Measurements from ENCODE around the gene MAGEA8. TPM values are rescaled to one million over a fixed set of nuclear protein-coding genes. Genes with fewer than 3 reads are reported as not detected.

The MAGEA8 gene
- total RNA-seq, 2 donors from 2014 or later, result not detected

DNA sequence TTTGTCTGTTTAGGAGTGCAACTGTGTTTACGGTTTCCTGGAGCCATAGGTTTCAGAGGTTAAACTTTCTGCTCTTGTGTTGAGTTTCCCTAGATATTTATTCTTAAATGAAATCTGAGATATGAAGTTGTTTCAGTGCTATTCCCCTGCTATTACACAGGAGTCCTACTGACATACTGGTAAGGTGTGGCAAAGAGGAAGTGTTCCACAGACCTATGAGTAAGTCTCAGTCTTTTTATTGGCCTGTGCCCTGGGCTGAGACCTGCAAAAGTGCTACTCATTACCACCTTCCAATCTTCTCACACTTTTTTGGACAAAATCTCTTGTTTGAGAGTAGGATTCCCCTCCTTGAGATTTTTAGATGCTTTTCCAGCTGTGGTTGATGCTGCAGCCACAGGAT, 35.6 kb upstream of the MAGEA8 start:
- no peaks in the 10 kb centered on the region for H3K36me3 ChIP-seq
- H3K9ac ChIP-seq (ENCODE audit: low read depth in 2 of 2, low read length in 2 of 2), result no peak overlapping the region
- H3K27ac ChIP-seq, result no peak overlapping the region
- no peak overlapping the region for H3K4me3 ChIP-seq
- TF ChIP-seq, protein P1, sequence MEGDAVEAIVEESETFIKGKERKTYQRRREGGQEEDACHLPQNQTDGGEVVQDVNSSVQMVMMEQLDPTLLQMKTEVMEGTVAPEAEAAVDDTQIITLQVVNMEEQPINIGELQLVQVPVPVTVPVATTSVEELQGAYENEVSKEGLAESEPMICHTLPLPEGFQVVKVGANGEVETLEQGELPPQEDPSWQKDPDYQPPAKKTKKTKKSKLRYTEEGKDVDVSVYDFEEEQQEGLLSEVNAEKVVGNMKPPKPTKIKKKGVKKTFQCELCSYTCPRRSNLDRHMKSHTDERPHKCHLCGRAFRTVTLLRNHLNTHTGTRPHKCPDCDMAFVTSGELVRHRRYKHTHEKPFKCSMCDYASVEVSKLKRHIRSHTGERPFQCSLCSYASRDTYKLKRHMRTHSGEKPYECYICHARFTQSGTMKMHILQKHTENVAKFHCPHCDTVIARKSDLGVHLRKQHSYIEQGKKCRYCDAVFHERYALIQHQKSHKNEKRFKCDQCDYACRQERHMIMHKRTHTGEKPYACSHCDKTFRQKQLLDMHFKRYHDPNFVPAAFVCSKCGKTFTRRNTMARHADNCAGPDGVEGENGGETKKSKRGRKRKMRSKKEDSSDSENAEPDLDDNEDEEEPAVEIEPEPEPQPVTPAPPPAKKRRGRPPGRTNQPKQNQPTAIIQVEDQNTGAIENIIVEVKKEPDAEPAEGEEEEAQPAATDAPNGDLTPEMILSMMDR (IDR thresholded peaks at IDR 0.05), result no peak
- H3K4me1 ChIP-seq, result no peaks in the 10 kb centered on the region
- no peaks in the 10 kb centered on the region for H3K27me3 ChIP-seq
- no peaks in the 10 kb centered on the region for H3K9me3 ChIP-seq
- DNase-seq, result no peak
- intact Hi-C loops (cut with DNase I), result no loop called here

GRCh38 chrX:149846789-149847188, 34.2 kb upstream of the MAGEA8 start:
- Histone ChIP-seq H3K27ac (no peak overlapping the region), H3K36me3 (no peaks in the 10 kb centered on the region), H3K27me3 (no peaks in the 10 kb centered on the region), H3K4me1 (no peaks in the 10 kb centered on the region), H3K9me3 (no peaks in the 10 kb centered on the region), H3K4me3 (no peak overlapping the region), H3K9ac (ENCODE audit: low read depth in 2 of 2, low read length in 2 of 2) (no peak overlapping the region)
- TF ChIP-seq, protein P1 (IDR thresholded peaks at IDR 0.05), result no peak
- no peak for DNase-seq
- intact Hi-C loops (cut with DNase I), result no loop called here

- Histone ChIP-seq H3K4me1 (no peaks in the 10 kb centered on the region), H3K27ac (no peak overlapping the region), H3K4me3 (no peak overlapping the region), H3K36me3 (no peaks in the 10 kb centered on the region), H3K9ac (ENCODE audit: low read depth in 2 of 2, low read length in 2 of 2) (no peak overlapping the region), H3K27me3 (no peaks in the 10 kb centered on the region), H3K9me3 (no peaks in the 10 kb centered on the region)
- intact Hi-C loops (cut with DNase I), result no loop called here
- DNase-seq, result no peak
- TF ChIP-seq, protein P1 (IDR thresholded peaks at IDR 0.05), result no peak
Measured at GRCh38 chrX:149848855-149849254, 32.1 kb upstream of the MAGEA8 start.

DNA sequence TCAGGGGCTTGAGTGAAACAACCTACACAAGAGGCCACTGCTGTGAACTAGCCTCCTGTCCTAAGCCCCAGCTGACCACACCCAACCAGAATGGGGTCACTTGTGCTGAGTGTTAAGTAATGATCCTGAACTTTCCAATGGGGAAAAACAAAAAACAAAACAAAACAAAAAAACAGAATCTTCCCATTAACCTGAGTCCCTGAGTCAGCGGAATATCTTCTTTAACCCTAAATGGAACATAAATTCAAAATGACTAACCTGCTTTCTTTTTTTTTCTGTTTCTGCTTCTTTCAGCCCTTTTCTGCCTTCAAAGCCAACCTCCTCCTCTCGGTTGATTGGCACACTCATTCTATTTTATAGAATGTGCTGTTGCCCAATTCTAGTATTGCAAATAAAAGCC, 31.2 kb upstream of the MAGEA8 start:
- Histone ChIP-seq H3K9ac (ENCODE audit: low read depth in 2 of 2, low read length in 2 of 2) (no peak overlapping the region), H3K9me3 (no peaks in the 10 kb centered on the region), H3K27ac (no peak overlapping the region), H3K27me3 (no peaks in the 10 kb centered on the region), H3K4me1 (no peaks in the 10 kb centered on the region), H3K36me3 (no peaks in the 10 kb centered on the region), H3K4me3 (no peak overlapping the region)
- DNase-seq, result no peak
- TF ChIP-seq, protein P1 (IDR thresholded peaks at IDR 0.05), result no peak
- intact Hi-C loops (cut with DNase I), result no loop called here

DNA sequence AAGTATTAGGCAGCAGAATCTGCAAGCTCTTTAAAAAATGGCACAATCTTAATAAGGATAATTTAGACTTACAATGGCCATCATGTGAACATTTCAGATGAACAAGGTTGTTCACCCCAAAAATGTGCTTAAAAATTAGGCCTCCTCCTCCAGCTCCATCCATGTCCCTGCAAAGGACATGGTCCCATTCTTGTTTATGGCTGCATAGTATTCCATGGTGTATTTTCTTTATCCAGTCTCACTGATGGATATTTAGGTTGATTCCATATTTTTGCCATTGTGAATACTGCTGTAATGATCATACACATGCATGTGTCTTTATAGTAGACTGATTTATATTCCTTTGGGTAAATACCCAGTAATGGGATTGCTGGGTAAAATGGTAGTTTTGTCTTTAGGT, 29.1 kb upstream of the MAGEA8 start:
- intact Hi-C loops (cut with DNase I), result no loop called here
- no peak overlapping the region for H3K27ac ChIP-seq
- H3K9me3 ChIP-seq, result no peaks in the 10 kb centered on the region
- no peaks in the 10 kb centered on the region for H3K36me3 ChIP-seq
- H3K27me3 ChIP-seq, result no peaks in the 10 kb centered on the region
- H3K9ac ChIP-seq (ENCODE audit: low read depth in 2 of 2, low read length in 2 of 2), result no peak overlapping the region
- DNase-seq, result no peak
- H3K4me3 ChIP-seq, result no peak overlapping the region
- H3K4me1 ChIP-seq, result no peaks in the 10 kb centered on the region
- TF ChIP-seq, protein P1 (IDR thresholded peaks at IDR 0.05), result no peak

GRCh38 chrX:149853925-149854324, 27.1 kb upstream of the MAGEA8 start:
- Histone ChIP-seq H3K36me3 (no peaks in the 10 kb centered on the region), H3K9ac (ENCODE audit: low read depth in 2 of 2, low read length in 2 of 2) (no peak overlapping the region), H3K9me3 (no peaks in the 10 kb centered on the region), H3K4me1 (no peaks in the 10 kb centered on the region), H3K27ac (no peak overlapping the region), H3K4me3 (no peak overlapping the region), H3K27me3 (no peaks in the 10 kb centered on the region)
- TF ChIP-seq, protein P1 (IDR thresholded peaks at IDR 0.05), result no peak
- intact Hi-C loops (cut with DNase I), result no loop called here
- no peak for DNase-seq

All from colonic mucosa (tissue), 4 donors.